HG03066 (cell line): ENCODE measurements around the gene ADAM11.
"Not testable (repeated sequence)": the region's sequence is repeated elsewhere in the genome, so short reads cannot be mapped to it uniquely, and the experiment has no call there.

Experiments used
- ATAC-seq: cut with Tn5 transposase; IDR thresholded peaks from one replicate; pipeline ENCODE4 v1.9.1; 2021; ENCODE audit warnings: low read depth; ENCODE audit not compliant: unreplicated experiment

The ADAM11 gene

DNA sequence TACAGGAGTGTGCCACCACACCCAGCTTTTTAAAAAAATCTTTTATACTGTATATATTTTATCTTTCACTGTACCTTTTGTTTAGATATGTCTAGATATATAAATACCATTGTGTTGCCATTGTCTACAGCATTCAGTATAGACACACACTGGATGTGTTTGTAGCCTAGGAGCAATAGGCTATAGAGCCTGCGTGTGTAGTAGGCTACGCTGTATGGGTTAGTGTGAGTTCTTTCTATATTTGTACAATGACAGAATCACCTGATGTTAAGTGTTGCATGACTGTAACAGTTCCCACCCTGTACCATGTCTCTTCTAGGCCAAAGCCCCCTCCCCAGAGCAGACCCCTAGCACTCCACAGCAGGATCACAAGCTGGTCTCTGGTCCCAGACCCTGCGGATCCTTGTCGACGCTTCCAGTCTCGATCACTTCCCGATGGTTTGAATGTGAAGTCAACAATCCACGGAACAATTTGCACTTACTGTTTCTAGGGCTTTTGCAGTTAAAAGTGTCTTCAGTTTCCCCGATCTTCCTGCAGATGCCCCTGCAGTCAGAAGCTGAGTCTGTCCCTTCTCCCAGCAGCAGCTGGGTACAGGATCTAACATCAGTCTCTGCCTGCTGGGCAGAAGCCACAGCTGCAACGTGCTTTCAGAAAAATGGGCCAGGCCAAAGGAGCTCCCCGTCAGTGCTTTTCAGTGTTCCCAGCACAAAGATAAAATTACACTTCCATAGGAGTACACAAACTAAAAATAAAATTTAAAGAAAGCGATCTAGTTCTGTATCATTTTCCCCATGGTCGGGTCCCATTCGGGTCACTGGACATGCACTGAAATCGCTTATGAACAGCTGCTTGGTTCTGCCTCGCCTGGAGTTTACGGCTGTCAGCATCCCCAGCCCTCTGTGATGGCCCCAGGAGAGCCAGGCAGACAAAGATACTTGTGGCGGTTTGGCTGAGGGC, 35.4 kb downstream of the ADAM11 start:
- no peak for ATAC-seq

- no peak for ATAC-seq
These were observed 36.1 kb downstream of the ADAM11 start for GRCh38 chr17:44794851-44795413.

GRCh38 chr17:44795421-44795820, 36.6 kb downstream of the ADAM11 start:
- no peak for ATAC-seq

DNA sequence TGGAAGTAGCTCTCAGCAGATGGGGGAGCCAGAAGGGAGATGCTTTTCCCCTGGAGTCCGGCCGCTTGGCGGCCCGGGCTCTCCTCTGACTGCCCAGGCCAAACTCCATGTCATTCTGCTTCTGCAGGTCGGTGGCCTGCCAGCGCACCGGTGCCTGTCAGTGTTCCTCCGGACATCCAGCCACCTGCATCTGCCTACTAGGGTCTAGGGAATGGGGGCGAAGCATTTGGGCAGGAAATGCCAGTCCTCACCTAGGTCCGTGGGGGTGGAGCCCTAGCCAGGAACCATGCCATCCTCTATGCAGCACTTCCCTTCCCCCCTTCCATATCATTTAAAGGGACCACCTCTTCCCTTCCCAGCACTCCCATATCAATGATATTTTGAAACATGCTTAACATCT, 37.1 kb downstream of the ADAM11 start:
- no peak for ATAC-seq

GRCh38 chr17:44796731-44797130, 37.9 kb downstream of the ADAM11 start:
- ATAC-seq, result no peak

GRCh38 chr17:44797802-44798201, 39.0 kb downstream of the ADAM11 start:
- no peak for ATAC-seq

DNA sequence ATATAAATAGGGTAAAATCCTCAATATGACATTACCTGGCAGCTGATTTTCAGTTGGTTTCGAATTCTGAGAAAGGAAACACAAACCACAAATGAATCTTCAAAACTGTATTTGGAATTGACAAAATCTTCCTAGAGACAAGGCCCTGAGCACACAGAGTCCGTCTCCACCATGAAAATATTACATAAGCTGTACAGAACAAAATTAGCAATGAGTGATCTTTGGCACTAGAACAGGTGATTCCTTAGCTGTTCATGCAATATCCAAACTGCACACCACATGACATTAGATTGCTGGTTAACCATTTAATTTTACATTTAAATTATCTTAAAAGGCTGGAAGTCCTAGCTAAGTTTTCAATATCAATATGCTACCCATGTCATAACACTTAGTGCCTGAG, 39.6 kb downstream of the ADAM11 start:
- no peak for ATAC-seq

DNA sequence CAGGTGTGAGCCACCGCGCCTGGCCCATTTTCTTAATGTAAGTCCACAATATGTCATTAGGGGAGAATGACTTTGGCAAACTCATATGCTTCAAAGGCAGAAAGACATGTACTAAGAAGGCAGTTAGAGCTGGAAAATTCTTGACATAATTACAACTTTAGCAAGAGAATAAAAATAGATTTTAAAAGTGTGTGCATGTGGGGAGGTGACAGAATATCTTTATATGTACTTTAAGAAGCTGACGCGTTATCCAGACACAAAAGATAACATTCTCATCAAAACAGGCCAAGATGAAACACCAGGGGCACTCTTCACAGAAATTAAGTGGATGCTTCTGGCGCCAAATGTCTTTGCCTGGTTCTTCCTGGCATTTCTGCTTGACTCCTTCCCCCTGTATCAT, 43.1 kb downstream of the ADAM11 start:
- no peak for ATAC-seq

DNA sequence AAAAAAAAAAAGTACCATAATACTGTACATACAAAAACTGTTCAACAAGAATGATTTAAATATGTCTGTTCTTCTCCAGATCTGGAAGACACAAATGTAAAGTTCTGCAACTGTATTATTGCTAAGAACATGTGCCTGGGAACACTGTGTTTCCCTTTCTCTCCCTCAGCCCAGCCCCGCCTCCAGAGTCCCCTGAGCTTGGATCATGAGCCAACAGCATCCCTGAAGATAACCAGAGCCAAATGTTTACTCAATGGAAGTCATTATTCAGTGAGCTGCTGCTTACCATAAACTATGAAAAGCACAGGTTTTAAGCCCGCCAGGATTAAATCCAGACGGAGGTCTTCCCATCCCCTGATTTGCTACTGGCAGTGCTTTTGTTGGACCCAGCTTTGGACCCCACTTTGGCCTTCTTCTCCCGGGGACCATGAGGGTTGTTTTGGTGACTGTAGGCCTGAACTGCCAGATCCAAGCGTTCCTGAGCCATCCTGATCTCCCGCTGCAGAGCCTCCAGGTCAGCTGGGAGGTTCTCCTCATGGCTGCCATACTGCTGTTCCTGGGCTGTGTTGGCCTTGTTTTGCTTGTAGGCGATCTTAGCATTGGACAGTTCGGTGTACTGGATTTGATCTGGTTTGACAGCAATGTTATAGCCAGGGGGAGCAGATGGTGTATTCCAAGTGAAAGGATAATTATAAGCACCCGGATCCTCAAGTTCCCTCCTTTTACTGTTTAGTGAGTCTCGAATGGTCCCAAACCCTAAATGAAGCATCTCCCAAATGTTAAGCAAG, 45.7 kb downstream of the ADAM11 start:
- ATAC-seq, result no peak

GRCh38 chr17:44807093-44807816, 48.5 kb downstream of the ADAM11 start:
- ATAC-seq, result no peak

DNA sequence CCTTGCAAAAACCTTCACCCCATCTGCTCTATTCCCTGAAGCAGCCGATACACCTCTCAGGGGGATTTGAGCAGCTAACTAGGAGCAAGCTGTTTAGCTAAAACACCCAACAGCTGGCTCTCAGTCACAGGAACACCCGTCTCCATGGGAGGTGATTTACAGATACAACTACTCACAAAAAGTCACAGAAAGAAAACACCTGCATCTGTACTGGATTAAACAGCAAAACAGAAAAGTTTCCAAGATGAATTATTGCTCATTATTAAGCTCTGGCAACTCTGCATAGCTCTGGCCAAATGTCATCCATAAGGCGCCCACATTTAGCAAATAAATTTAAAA, 49.0 kb downstream of the ADAM11 start:
- ATAC-seq, result no peak

- no peak for ATAC-seq
These were observed 49.4 kb downstream of the ADAM11 start for GRCh38 chr17:44808156-44808555.

GRCh38 chr17:44808656-44809388, 50.0 kb downstream of the ADAM11 start:
- ATAC-seq, result not testable (repeated sequence)

- no peak for ATAC-seq
These were observed 53.5 kb downstream of the ADAM11 start for GRCh38 chr17:44812263-44812662.

DNA sequence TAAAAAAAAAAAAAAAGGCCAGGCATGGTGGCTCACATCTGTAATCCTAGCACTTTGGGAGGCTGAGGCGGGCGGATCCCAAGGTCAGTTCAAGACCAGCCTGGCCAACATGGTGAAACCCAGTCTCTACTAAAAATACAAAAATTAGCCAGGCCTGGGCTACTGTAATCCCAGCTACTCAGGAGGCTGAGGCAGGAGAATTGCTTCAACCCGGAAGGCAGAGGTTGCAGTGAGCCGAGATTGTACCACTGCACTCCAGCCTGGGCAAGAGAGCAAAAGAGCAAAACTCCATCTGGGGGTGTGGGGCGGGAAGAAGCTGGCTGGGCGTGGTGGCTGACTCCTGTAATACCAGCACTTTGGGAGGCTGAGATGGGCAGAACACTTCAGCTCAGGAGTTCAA, 59.7 kb downstream of the ADAM11 start:
- not testable (repeated sequence) for ATAC-seq

- no peak for ATAC-seq
These were observed 61.9 kb downstream of the ADAM11 start for GRCh38 chr17:44820631-44821212.

- not testable (repeated sequence) for ATAC-seq
These were observed 66.4 kb downstream of the ADAM11 start for GRCh38 chr17:44825236-44825635.

DNA sequence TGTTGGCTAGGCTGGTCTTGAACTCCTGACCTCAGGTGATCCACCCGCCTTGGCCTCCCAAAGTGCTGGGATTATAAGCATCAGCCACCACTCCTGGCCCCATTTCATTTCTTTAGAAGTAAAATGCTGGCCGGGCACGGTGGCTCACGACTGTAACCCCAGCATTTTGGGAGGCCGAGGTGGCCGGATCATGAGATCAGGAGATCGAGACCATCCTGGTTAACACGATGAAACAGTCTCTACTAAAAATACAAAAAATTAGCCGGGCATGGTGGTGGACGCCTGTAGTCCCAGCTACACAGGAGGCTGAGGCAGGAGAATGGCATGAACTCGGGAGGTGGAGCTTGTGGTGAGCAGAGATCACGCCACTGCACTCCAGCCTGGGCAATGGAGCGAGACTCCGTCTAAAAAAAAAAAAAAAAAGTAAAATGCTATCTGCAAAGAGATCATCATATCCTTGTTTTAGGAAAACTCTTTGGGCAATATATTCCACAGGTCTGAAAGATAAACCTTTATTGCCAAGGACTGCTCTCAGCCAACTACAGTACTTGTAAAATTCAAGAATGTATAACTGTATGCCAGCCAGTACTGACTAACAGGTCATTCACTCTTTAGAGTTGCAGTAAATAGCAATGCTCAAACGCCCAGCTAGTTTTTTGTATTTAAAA, 67.5 kb downstream of the ADAM11 start:
- no peak for ATAC-seq

DNA sequence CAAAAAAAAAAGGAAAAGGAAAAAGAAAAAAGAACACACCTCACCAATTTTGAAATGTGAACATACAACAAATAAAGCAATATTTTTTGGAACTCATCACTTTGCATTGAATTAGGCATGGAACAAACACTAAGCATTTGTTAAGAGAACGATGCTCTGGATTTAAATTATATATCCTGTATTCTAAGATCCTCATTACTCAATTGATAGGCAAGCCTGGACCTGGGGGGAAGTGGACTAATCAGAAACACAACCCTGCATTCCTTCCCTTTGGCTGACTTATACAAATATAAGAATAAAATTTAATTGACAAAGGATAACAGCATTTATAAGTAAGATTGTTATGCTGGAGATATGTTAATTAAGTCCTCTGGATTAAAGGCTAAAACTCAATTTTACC, 69.1 kb downstream of the ADAM11 start:
- ATAC-seq, result no peak
